Stomach (tissue), 4 donors: ENCODE measurements around the gene PCBP3.

Experiments
- CTCF ChIP-seq, 7 experiments: fragments of 450-650 bp in 4 of 7; fragments of 200-600 bp in 3 of 7; sonication (generic) in 3 of 7; IDR thresholded peaks; one replicate each; pipeline ENCODE4 v1.5.1; 2016 to 2019; ENCODE audit warnings: antibody characterized with exemption in 7 of 7, control low read depth in 2 of 7, mild to moderate bottlenecking in 1 of 7
- POLR2A ChIP-seq, 4 donors: fragments of 450-650 bp; IDR thresholded peaks; one replicate each; pipeline ENCODE4 v1.6.1; 2016; ENCODE audit warnings: antibody characterized with exemption in 4 of 4, control low read depth in 2 of 4, mild to moderate bottlenecking in 1 of 4, moderate library complexity in 1 of 4
- POLR2AphosphoS5 ChIP-seq, 3 donors: sonication (generic); formaldehyde crosslinking; IDR thresholded peaks; one replicate each; pipeline ENCODE4 v1.6.1; 2016; ENCODE audit warnings: antibody characterized with exemption in 3 of 3

DNA sequence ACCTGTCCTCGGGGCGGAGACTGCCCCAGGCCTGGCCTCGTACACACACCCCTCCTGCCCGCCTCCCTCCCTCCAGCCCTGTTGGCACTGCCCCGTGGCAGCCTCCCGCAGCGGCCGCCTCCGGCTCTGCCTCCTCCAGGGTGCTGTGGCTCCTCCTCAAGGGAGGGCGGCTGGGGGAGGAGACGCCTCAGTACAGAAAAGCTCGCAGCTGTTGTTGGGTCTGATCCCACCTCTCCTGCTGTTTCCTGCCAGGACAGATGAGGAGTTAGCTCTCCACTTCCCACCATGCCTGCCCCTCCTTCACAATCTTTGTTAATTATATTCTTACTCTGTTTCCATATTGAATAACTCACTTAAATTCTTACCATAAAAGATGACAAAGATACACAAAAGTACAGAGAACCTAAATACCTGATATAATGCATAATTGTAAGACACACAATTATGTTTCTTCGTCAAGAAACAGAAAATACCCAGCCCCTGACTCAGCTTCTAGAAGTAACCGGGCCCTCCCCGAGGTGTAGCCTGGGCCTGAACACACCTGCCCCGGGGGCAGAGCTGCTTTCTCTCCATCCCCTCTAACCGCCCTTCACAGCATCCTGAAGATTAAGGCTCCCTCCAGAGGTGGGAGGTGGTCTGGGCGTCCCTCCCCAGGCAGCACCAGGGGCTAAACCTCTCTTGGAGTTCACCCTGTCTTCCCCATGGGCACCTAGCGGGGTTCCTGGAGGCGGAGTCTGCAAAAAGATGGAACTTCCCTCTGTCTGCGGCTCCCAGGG, 307.4 kb downstream of the PCBP3 start:
- TF ChIP-seq CTCF (IDR thresholded peaks at IDR 0.05) (no peak), POLR2AphosphoS5 (IDR thresholded peaks at IDR 0.05) (no peak), POLR2A (IDR thresholded peaks at IDR 0.05) (no peak)
